Measurements from ENCODE around the gene INVS.
"Not testable (repeated sequence)": the region's sequence is repeated elsewhere in the genome, so short reads cannot be mapped to it uniquely, and the experiment has no call there.

Gene INVS, protein sequence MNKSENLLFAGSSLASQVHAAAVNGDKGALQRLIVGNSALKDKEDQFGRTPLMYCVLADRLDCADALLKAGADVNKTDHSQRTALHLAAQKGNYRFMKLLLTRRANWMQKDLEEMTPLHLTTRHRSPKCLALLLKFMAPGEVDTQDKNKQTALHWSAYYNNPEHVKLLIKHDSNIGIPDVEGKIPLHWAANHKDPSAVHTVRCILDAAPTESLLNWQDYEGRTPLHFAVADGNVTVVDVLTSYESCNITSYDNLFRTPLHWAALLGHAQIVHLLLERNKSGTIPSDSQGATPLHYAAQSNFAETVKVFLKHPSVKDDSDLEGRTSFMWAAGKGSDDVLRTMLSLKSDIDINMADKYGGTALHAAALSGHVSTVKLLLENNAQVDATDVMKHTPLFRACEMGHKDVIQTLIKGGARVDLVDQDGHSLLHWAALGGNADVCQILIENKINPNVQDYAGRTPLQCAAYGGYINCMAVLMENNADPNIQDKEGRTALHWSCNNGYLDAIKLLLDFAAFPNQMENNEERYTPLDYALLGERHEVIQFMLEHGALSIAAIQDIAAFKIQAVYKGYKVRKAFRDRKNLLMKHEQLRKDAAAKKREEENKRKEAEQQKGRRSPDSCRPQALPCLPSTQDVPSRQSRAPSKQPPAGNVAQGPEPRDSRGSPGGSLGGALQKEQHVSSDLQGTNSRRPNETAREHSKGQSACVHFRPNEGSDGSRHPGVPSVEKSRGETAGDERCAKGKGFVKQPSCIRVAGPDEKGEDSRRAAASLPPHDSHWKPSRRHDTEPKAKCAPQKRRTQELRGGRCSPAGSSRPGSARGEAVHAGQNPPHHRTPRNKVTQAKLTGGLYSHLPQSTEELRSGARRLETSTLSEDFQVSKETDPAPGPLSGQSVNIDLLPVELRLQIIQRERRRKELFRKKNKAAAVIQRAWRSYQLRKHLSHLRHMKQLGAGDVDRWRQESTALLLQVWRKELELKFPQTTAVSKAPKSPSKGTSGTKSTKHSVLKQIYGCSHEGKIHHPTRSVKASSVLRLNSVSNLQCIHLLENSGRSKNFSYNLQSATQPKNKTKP
- 8.6 to 28.1 (median 20.7) reads per million in 17 experiments for total RNA-seq

DNA sequence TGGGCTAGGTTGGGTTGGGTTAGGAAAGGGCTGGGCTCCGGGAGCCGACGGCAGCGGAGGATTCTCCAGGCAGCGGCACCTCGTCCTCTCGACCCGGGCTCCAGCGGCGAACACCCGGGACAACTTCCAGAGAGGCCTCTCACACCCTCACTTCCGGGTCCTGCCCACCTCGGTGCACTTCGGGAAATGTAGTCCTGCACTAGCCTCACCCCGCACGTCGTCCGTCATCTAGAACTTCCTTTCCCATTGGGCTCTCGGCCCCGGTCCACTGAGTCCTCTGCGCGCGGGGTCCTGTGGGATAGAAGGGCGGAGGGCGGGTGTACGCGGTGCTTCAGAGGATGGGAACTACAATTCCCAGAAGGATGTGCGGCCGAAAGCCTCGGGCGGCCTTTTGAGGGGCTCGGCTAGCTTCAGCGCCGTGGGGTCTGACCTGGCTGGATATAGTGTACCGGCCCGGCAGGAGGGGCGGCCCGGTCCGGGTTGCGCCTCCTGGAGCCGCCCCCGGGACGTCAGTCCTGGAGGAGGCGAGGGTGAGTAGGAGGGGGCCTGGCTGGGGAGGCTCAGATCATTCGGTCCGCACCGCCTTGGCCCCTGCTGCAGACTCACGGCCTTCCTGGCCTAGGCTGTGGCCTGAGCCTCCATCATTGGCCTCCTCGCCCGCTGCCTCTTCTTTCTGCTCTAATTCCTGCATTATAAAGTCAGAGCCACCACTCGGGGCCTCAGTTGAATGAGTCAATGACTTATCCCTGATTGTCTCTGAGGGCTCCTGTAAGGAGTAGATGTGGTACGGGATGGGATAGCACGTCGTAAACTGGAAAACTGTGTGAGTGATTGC is at the start of gene INVS, which contains the start of gene ERP44:
Gene INVS, plus strand, starts transcription at position 357 of the 835 bp plus-strand sequence. CDS start 5,279 bp downstream, outside the sequence.
Gene ERP44, minus strand, starts transcription at position 114 of the 835 bp plus-strand sequence. CDS start 160 bp downstream, outside the sequence.
- peak; percentile 99 for DNase-seq

DNA sequence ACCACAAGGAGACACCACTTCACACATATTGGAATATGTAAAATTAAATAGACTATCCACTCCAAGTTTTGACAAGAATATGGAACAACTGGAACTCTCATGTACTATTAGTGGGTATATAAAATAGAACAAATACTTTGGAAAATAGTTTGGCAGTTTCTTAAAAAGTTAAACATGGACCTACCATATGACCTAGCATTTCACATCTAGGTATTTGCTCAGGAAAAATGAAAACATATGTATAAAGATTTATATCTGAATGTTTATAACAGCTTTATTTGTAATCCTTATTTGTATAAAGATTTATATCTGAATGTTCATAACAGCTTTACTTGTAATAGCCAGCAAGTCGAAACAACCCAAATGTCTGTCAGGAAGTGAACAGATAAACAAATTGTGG is 49.5 kb upstream of the INVS start:
- DNase-seq = no peak

DNA sequence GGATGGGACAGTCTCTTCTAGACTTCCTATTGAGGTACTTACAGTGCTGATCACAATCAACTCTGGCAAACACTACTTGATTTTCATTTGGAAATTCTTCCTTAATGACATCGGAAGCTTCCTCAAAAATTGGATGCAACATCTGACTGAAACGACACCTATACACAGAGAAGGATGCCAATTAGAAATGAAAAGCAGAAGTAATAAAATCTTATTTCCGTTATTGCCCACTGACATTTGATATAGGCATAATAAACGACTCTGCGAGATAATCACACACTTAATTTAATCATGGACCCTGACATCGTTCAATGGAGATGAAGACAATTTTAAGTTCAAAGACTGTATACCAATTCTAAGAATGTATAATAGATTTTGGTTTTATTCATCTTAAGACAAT is 46.7 kb upstream of the INVS start:
- peak in 1 of 4 experiments; percentile 21 for DNase-seq

DNA sequence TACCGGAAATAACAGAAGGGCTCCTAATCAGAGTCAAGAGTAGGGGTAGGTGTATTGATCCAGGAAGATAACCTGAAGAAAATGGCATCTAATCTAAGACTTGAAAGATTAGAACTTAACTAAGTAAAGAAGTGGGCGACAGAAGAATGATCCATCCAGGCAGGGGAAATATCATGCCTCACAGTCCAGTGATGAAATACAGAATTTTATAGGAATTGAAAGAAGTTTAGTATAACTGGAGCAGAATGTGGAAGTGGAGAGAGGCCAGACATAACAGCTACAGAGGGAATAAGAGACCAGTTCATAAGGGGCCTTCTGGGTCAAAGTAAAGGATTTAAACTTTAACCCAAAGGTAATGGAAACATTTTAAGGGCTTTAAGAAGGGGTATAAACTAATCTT is 42.5 kb upstream of the INVS start:
- DNase-seq = peak; percentile 3 to 46 (median 21)

GRCh38 chr9:100057624-100058023 is 41.4 kb upstream of the INVS start:
- no peak for DNase-seq

DNA sequence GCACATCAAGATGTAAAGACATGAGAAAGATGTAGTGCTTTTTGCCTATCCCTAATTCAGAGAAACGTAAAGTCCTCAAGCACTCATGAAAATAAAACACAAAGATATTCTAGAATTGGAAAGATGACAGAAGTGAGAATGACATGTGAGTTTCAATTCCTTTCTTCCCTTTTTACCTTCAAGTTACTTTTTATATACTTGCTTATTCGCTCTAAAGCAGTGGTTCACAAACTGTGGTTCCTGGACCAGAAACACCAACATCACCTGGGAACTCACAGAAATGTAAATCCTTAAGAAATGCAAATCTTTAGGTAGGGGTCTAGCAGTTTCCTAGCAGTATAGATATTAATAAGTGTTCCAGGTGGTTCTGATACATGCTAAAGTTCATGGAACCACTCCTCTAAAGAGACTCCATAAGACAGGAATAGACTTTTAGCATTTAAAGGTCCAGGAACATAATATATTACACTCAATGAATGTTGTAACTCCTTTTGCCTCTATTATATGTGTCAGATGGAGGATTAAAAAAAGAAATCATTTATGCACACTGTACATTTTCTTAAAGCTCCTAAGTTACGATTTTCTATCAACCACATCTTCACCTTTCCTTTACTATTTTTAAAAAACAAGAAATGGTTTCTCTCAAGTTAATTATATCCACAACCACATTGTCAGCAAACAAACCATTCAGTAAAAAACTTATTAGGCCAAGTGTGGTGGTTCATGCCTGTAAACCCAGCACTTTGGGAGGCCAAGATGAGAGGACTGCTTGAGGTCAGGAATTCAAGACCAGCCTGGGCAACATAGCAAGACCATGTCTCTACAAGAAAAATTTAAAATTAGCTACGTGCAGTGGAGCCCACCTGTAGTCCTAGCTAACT is 40.1 kb upstream of the INVS start:
- DNase-seq = no peak

DNA sequence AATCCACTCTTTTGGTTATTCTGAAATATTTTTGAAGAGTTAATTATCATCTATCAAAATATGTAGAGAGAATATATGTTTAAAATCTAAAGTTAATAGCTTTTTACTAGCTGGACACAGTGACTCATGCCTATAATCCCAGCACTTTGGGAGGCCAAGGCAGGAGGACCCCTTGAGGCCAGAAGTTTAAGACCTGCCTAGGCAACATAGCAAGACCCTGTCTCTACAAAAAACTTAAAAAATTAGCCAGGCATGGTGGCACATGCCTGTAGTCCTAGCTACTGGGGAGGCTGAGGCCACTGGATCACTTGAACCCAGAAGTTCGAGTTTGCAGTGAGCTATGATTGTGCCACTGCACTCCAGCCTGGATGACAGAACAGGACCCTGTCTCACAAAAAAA is 36.4 kb upstream of the INVS start:
- not testable (repeated sequence) for DNase-seq

DNA sequence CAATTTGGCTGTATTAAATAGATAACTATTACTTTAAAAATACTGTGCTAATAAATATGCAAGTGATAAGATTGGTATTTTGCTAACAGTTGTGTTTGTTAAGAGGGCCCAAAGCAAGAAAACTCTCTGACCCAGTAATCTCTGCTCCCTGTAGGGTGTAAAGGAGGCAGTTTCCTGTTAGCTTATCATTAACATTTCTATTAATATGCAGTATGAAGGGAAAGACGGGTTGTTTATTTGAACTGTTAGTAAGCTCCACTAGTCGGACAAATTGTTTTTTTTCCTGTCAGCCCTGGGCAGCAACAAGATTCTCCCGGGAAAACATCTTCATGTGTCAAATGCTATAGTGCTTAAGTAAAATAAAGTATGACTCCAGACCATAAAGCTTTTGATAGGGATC is 35.9 kb upstream of the INVS start:
- no peak for DNase-seq

DNA sequence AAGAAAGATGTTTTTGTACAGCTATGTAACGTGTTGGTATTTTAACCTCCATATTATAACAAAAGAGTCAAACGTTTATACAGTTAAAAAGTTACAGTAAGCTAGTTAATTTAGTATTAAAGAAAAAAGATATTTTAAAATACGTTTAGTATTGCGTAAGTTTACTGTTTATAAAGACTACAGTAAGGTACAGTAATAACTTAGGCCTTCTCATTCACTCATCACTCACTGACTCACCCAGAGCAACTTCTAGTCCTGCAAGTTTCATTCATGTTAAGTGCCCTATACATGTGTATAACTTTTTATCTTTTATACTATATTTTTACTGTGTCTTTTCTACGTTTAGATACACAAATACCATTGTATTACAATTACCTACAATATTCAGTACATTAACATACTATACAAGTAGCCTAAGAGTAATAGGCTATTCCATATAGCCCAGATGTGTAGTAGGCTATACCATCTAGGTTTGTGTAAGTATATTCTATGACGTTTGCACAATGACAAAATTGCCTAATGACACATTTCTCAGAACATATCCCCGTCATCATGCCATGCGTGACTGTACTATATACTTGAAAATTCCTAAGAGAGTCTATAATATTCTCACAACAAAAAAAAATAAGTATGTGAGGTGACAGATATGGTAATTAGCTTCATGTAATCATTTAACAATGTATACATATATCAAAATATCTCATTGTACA is 34.0 kb upstream of the INVS start:
- no peak for DNase-seq

GRCh38 chr9:100066539-100066938 is 32.5 kb upstream of the INVS start:
- DNase-seq = peak; percentile 11 to 47 (median 32)

DNA sequence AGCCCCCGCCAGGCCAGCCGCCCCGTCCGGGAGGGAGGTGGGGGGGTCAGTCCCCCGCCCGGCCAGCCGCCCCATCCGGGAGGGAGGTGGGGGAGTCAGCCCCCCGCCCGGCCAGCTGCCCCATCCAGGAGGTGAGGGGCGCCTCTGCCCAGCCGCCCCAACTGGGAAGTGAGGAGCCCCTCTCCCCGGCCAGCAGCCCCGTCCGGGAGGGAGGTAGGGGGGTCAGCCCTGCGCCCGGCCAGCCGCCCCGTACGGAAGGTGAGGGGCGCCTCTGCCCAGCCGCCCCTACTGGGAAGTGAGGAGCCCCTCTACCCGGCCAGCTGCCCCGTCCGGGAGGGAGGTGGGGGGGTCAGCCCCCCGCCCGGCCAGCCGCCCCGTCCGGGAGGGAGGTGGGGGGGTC is 31.1 kb upstream of the INVS start:
- DNase-seq = not testable (repeated sequence)

DNA sequence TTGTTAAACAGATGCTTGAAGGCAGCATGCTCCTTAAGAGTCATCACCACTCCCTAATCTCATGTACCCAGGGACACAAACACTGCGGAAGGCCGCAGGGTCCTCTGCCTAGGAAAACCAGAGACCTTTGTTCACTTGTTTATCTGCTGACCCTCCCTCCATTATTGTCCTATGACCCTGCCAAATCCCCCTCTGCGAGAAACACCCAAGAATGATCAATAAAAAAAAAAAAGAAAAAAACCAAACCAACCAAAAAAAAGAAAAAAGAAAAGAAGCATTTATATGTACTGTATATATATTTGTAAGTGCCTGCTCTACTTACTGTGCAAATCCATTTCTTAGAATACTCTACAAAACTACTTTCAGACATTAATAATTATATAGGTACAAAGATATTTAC is 30.0 kb upstream of the INVS start:
- not testable (repeated sequence) for DNase-seq

DNA sequence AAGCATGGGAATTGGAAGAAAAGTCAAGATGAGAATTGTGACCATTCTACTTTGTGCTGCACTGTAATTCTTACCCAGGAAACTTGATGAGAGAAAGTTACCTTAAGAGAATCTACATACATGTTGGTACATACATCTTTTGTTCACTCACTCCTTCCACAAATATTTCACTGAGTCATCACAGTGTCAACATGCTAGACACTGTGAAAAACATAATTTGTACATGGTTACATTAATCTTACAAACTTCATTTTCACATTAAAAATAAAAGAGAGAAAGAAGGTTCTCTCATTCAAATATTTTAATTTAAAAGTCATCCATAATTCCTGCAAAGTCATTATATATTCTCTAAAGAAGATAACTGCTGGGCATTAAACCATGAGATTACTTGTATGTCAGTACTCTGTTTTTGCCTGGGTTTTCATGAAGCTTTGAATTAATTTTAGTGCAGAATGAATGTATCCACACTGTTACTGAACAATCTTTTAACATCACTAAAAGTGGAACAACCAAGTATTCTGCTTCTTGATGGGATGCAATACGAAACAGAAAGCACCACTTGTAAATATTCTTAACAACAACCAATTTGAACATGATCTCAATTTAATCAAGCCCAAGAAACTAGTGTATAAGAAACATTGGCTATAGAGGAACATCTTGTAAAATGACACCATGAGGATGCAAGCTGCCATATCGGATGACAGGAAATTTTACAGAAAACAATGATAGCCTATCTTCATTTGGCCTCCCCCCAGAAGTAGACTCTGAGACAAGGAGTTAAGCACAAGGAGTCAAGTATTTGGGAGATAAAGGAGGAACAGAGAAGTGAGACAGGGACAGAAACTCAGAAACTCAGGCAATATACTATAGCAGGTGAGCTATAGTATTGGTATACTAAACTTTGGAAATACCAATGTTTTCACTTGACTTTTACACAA is 28.7 kb upstream of the INVS start:
- no peak for DNase-seq

GRCh38 chr9:100071271-100071670 is 27.8 kb upstream of the INVS start:
- DNase-seq = no peak

GRCh38 chr9:100072805-100073204 is 26.2 kb upstream of the INVS start:
- DNase-seq = no peak

GRCh38 chr9:100074093-100074492 is 24.9 kb upstream of the INVS start:
- no peak for DNase-seq

DNA sequence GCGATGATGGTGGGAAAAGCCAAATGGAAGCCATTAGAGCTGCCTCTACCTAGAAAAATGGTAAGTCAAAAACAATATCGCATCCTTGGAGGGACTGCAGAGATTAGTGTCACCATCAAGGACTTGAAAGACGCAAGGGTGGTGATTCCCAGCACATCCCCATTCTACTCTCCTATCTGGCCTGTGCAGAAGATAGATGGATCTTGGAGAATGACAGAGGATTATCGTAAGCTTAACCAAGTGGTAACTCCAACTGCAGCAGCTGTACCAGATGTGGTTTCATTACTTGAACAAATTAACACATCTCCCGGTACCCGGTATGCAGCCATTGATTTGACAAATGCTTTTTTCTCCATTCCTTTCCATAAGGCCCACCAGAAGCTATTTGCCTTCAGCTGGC is 24.1 kb upstream of the INVS start:
- no peak for DNase-seq

DNA sequence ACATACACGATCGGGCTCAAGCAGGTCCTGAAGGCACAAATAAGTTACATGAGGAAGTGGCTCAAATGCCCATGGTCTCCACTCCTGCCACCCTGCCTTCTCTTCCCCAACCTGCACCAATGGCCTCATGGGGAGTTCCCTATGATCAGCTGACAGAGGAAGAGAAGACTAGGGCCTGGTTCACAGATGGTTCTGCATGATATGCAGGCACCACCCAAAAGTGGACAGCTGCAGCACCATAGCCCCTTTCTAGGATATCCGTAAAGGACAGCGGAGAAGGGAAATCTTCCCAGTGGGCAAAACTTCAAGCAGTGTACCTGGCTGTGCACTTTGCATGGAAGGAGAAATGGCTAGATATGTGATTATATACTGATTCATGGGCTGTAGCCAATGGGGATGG is 22.8 kb upstream of the INVS start:
- not testable (repeated sequence) for DNase-seq

GRCh38 chr9:100082782-100083181 is 16.3 kb upstream of the INVS start:
- DNase-seq = no peak
